Lower leg skin (tissue), 4 donors: ENCODE measurements around the gene TAOK2. TPM values are rescaled to one million over a fixed set of nuclear protein-coding genes. Genes with fewer than 3 reads are reported as not detected.
A peak's percentile ranks its signal among the peaks of the same experiment; 100 is the strongest.

ENCODE experiments used
- DNase-seq, 2 donors: peaks; one replicate each; pipeline ENCODE4 v3.0.0-alpha.2; 2019; ENCODE audit warnings: low spot score in 2 of 2
- H3K4me3 ChIP-seq: fragments of 200-600 bp; sonication (generic); 2 replicates; pipeline ENCODE4 v1.5.1; 2017; ENCODE audit warnings: mild to moderate bottlenecking, low read depth; ENCODE audit not compliant: poor library complexity, severe bottlenecking
- CTCF ChIP-seq, 3 donors: fragments of 450-650 bp; IDR thresholded peaks; one replicate each; pipeline ENCODE4 v1.5.1; 2016; ENCODE audit warnings: antibody characterized with exemption in 3 of 3, mild to moderate bottlenecking in 3 of 3, moderate library complexity in 2 of 3
- POLR2A ChIP-seq, 2 donors: fragments of 450-650 bp; IDR thresholded peaks; one replicate each; pipeline ENCODE4 v1.6.1; 2016 to 2017; ENCODE audit warnings: antibody characterized with exemption in 2 of 2, mild to moderate bottlenecking in 1 of 2, moderate library complexity in 1 of 2
- WGBS, 2 donors: methylation state at CpG; one replicate each; pipeline ENCODE4 v1.1.5; 2018; 5-methylcytosine and 5-hydroxymethylcytosine counted together
- intact Hi-C: fragments of 100-400 bp; cut with DNase I; formaldehyde crosslinking; loops from one replicate; pipeline ENCODE4 v1.15.0; 2023; ENCODE audit warnings: low total_unique reads
- total RNA-seq, 4 donors: library from RNA; depleted of rRNA; stranded (reverse); fragments of >200 nt; gene quantifications; one replicate each; pipeline ENCODE4 v1.1.0, GENCODE V29; 2016

The TAOK2 gene
- total RNA-seq, 4 donors from 2014 or later = 35.5 to 47.9 (median 38.1) TPM

DNA sequence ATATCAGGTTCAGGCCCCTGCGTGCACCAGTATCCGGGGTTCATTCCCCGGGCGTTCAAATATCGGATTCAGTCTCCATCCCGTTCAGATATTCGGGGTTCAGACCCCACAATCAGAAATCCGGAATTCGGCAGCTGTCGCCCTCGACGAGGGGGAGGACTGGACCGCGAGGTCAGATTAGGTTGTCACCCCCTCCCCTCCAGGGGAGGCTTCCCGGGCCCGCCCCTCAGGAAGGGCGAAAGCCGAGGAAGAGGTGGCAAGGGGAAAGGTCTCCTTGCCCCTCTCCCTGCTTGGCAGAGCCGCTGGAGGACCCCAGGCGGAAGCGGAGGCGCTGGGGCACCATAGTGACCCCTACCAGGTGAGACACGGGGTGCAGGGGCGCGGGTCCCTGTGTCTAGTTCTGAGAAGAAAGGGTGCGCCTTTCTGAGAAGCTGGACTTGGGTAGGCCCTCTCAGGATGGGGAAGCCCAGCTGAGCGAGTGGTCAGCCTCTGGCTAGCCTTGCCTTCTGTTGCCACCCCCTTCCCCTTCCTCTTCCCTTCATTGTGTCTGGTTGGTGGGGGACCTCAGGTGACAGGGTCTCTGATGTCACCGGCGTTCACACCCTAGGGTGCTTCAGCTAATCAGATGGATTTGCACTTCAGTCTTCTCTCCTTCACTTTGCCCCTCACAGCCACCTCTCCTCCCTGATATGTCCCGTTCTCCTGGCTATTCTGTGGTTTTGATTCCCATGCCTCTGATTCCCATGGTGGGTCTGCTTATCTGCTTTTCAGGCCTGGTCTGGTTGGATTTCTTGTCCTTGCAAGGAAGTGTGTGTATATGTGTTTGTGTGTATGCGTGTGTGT is 844 bp downstream of the TAOK2 start:
- peak overlapping the region; percentile 59 for H3K4me3 ChIP-seq
- WGBS, 2 donors = 3 to 4% methylated on average over 24 to 31 of the region's 31 CpGs
- TF ChIP-seq POLR2A (IDR thresholded peaks at IDR 0.05) = no peak
- TF ChIP-seq CTCF (IDR thresholded peaks at IDR 0.05) = no peak
- intact Hi-C loops = no loop called here
- no peak for DNase-seq

DNA sequence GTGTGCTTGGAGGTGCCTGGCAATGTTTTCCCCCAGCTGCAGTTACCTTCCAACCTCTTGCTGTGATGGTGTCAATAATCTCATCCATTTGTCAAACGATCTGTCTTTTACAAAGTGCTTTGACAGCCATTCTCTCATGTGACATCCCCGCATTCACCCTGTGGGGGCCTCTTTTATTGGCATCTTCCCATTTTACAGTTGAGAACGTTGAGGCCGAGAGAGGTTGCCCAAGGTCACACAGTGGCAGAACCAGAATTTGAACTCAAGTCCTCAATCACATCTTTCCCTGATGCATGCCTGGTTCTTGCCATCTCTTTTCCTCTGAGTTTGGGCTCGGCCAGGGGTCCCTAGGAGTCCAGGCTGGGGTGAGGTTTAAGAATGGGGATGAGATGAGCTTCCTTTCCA is 1.5 kb downstream of the TAOK2 start:
- no peak for DNase-seq
- no peak for TF ChIP-seq POLR2A (IDR thresholded peaks at IDR 0.05)
- TF ChIP-seq CTCF (IDR thresholded peaks at IDR 0.05) = no peak
- H3K4me3 ChIP-seq = peak overlapping the region; percentile 59
- WGBS, 2 donors = 55 to 63% methylated on average over 5 of the region's 5 CpGs
- intact Hi-C loops = no loop called here

DNA sequence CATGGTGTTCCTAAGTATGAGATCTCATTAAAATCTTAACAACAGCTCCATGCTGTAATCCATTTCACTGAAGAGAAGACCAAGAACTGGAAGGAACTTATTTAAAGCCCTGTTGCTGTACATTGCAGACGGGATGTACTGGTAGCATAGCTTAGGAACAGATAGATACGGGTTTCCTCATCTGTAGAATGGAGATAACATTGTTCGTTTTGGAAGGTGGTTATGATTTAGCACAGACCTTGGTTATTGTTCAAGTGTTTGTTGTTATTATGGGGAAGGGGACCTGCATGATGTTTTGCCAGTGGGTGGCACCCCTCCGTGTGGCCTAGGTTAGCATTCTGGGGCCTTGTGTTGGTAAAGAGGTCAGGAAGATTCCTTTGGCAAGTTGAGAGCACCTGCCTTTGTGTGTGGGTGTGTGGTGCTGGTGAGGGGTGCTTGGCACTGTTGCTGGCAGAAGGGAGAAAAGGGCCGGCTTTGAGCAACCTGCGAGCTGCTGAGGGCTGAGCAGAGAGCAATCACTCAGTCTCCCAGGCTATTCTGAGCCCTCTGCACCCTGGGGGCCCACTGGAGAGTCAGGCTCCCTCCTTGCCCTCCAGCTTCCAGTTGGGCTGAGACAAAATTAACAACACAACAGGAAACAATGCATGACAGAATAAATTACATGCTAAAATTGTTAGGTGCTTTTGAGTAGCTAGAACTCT is 2.3 kb downstream of the TAOK2 start:
- no peak for TF ChIP-seq POLR2A (IDR thresholded peaks at IDR 0.05)
- H3K4me3 ChIP-seq = no peak overlapping the region
- WGBS, 2 donors = 21 to 23% methylated on average over 6 of the region's 6 CpGs
- intact Hi-C loops = no loop called here
- DNase-seq = no peak

- WGBS, 2 donors = 76 to 85% methylated on average over 7 to 9 of the region's 9 CpGs
- H3K4me3 ChIP-seq = no peak overlapping the region
- TF ChIP-seq POLR2A (IDR thresholded peaks at IDR 0.05) (no peak), CTCF (IDR thresholded peaks at IDR 0.05) (no peak)
- DNase-seq = no peak
- intact Hi-C loops = no loop called here
These were observed 3.6 kb downstream of the TAOK2 start for GRCh38 chr16:29977063-29977825.

GRCh38 chr16:29978081-29978480 is 4.4 kb downstream of the TAOK2 start:
- intact Hi-C loops = no loop called here
- no peak for TF ChIP-seq POLR2A (IDR thresholded peaks at IDR 0.05)
- TF ChIP-seq CTCF (IDR thresholded peaks at IDR 0.05) = no peak
- H3K4me3 ChIP-seq = no peak overlapping the region
- DNase-seq = no peak
- 94 to 96% methylated on average over 9 of the region's 9 CpGs for WGBS, 2 donors
